Neural progenitor cell (in vitro differentiated cells): ENCODE results near the gene SH3GLB2.

Experiments
- EZH2 ChIP-seq: fragments of 200-600 bp; sonication (generic); IDR thresholded peaks from 2 replicates; pipeline ENCODE4 v1.6.1; 2017; ENCODE audit warnings: antibody characterized with exemption, mild to moderate bottlenecking, moderate library complexity
- TF ChIP-seq, protein P1 (sequence below): fragments of 200-600 bp; sonication (generic); IDR thresholded peaks from 2 replicates; pipeline ENCODE4 v1.5.1; 2017; ENCODE audit warnings: antibody characterized with exemption, mild to moderate bottlenecking

GRCh38 chr9:129022037-129022436 is 6.1 kb downstream of the SH3GLB2 start:
- TF ChIP-seq, protein P1, sequence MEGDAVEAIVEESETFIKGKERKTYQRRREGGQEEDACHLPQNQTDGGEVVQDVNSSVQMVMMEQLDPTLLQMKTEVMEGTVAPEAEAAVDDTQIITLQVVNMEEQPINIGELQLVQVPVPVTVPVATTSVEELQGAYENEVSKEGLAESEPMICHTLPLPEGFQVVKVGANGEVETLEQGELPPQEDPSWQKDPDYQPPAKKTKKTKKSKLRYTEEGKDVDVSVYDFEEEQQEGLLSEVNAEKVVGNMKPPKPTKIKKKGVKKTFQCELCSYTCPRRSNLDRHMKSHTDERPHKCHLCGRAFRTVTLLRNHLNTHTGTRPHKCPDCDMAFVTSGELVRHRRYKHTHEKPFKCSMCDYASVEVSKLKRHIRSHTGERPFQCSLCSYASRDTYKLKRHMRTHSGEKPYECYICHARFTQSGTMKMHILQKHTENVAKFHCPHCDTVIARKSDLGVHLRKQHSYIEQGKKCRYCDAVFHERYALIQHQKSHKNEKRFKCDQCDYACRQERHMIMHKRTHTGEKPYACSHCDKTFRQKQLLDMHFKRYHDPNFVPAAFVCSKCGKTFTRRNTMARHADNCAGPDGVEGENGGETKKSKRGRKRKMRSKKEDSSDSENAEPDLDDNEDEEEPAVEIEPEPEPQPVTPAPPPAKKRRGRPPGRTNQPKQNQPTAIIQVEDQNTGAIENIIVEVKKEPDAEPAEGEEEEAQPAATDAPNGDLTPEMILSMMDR: no peak
- TF ChIP-seq EZH2: no peak
